B cell (primary cell): ENCODE measurements around the gene CAMK1D. TPM values are rescaled to one million over a fixed set of nuclear protein-coding genes. Genes with fewer than 3 reads are reported as not detected.

ENCODE experiments used
- ATAC-seq: fragments of 200-7000 bp; cut with Tn5 transposase; one replicate; pipeline ENCODE4 v1.10.0; 2021; ENCODE audit warnings: low read depth, mild to moderate bottlenecking, moderate number of reproducible peaks, moderate library complexity
- CTCF ChIA-PET: fragments of 350-600 bp; sonication (Branson Sonifier 250); formaldehyde crosslinking; loops from one replicate; lab custom pipeline; 2021; ENCODE audit warnings: antibody characterized with exemption, inconsistent platforms; lab: Charles Lee
- POLR2A ChIA-PET: fragments of 350-600 bp; sonication (Branson Sonifier 250); formaldehyde crosslinking; loops from one replicate; lab custom pipeline; 2021; ENCODE audit warnings: antibody characterized with exemption; lab: Charles Lee
- DNase-seq: peaks from one replicate; pipeline ENCODE4 v3.0.0; 2013
- H2AFZ ChIP-seq: 2 replicates; pipeline ENCODE4 v1.6.1; 2012; ENCODE audit warnings: mild to moderate bottlenecking, low read depth, low read length; ENCODE audit not compliant: insufficient read depth, poor library complexity, severe bottlenecking
- H3K27ac ChIP-seq, 2 donors: 1 replicate in 1 of 2; 2 replicates in 1 of 2; pipeline ENCODE4 v1.5.1; 2012 to 2013; ENCODE audit warnings: low read length in 2 of 2, mild to moderate bottlenecking in 2 of 2, moderate library complexity in 1 of 2
- H3K27me3 ChIP-seq, 4 experiments: fragments of 200-600 bp in 1 of 4; sonication (generic) in 1 of 4; replicated peaks in 1 of 4; 1 replicate in 2 of 4; 2 replicates in 2 of 4; pipeline versions ENCODE4 v1.6.1 to v1.7.0; 2013 to 2016; ENCODE audit warnings: low read length in 3 of 4, mild to moderate bottlenecking in 2 of 4, mixed read lengths in 1 of 4, moderate library complexity in 1 of 4; ENCODE audit not compliant: insufficient read depth in 4 of 4, control insufficient read depth in 3 of 4; ENCODE audit errors: control extremely low read depth in 1 of 4
- H3K36me3 ChIP-seq, 2 experiments: replicated peaks in 1 of 2; 1 replicate in 1 of 2; 2 replicates in 1 of 2; pipeline versions ENCODE4 v1.6.1 to v1.7.1; 2013; ENCODE audit warnings: low read length in 1 of 2; ENCODE audit not compliant: insufficient read depth in 2 of 2, control insufficient read depth in 1 of 2; ENCODE audit errors: control extremely low read depth in 1 of 2, extremely low read depth in 1 of 2
- H3K4me1 ChIP-seq, 2 donors: fragments of 200-600 bp in 1 of 2; sonication (generic) in 1 of 2; 1 replicate in 1 of 2; 2 replicates in 1 of 2; pipeline versions ENCODE4 v1.5.1 to v1.6.1; 2013 to 2017; ENCODE audit warnings: low read length in 2 of 2; ENCODE audit not compliant: control insufficient read depth in 2 of 2, insufficient read depth in 2 of 2
- H3K4me2 ChIP-seq: replicated peaks from 2 replicates; pipeline ENCODE3; 2012; ENCODE audit warnings: mild to moderate bottlenecking, low read depth, low read length; ENCODE audit not compliant: poor library complexity, severe bottlenecking
- H3K4me3 ChIP-seq, 5 experiments: fragments of 200-600 bp in 1 of 5; sonication (generic) in 1 of 5; 1 replicate in 3 of 5; 2 replicates in 2 of 5; pipeline versions ENCODE4 v1.5.1 to v1.7.0; 2011 to 2016; ENCODE audit warnings: low read length in 4 of 5, mild to moderate bottlenecking in 4 of 5, low read depth in 2 of 5, control low read depth in 1 of 5, moderate library complexity in 1 of 5; ENCODE audit not compliant: insufficient read depth in 1 of 5; ENCODE audit errors: control extremely low read depth in 1 of 5, extremely low read depth in 1 of 5
- H3K79me2 ChIP-seq: fragments of 200-600 bp; sonication (generic); one replicate; pipeline ENCODE4 v1.6.0; 2016; ENCODE audit warnings: low read length; ENCODE audit not compliant: control insufficient read depth, insufficient read depth
- H3K9ac ChIP-seq: fragments of 200-600 bp; sonication (generic); 2 replicates; pipeline ENCODE4 v1.6.1; 2017; ENCODE audit warnings: mild to moderate bottlenecking, low read length, moderate library complexity
- H3K9me3 ChIP-seq, 3 donors: one replicate each; pipeline versions ENCODE4 v1.6.1 to v1.7.1; 2013; ENCODE audit warnings: low read length in 2 of 3; ENCODE audit not compliant: control insufficient read depth in 2 of 3, insufficient read depth in 1 of 3; ENCODE audit errors: control extremely low read depth in 1 of 3
- H4K20me1 ChIP-seq: 2 replicates; pipeline ENCODE4 v1.6.0; 2012; ENCODE audit warnings: mild to moderate bottlenecking, low read length; ENCODE audit not compliant: insufficient read depth, control insufficient read depth, poor library complexity, severe bottlenecking
- H3K27ac Mint-ChIP-seq: one replicate; pipeline ENCODE4 v1.8.0; 2021; ENCODE audit warnings: mixed read lengths
- H3K27me3 Mint-ChIP-seq: one replicate; pipeline ENCODE4 v1.8.0; 2021; ENCODE audit warnings: mixed read lengths
- H3K4me1 Mint-ChIP-seq: one replicate; pipeline ENCODE4 v1.8.0; 2021; ENCODE audit warnings: mixed read lengths
- H3K4me3 Mint-ChIP-seq: one replicate; pipeline ENCODE4 v1.8.0; 2021; ENCODE audit warnings: mixed read lengths
- H3K9me3 Mint-ChIP-seq: one replicate; pipeline ENCODE4 v1.8.0; 2022; ENCODE audit warnings: mixed read lengths; ENCODE audit not compliant: insufficient read depth
- EZH2 ChIP-seq: IDR thresholded peaks from 2 replicates; pipeline ENCODE4 v1.6.1; 2012; ENCODE audit warnings: borderline replicate concordance, low read depth, mild to moderate bottlenecking, moderate library complexity, low read length; ENCODE audit not compliant: insufficient read depth, poor library complexity, severe bottlenecking
- WGBS: methylation state at CpG from one replicate; pipeline ENCODE4 v1.1.5; 2013; ENCODE audit warnings: missing lambda C conversion rate; ENCODE audit not compliant: insufficient coverage; 5-methylcytosine and 5-hydroxymethylcytosine counted together
- intact Hi-C: fragments of 100-400 bp; cut with micrococcal nuclease; formaldehyde crosslinking; loops from one replicate; pipeline ENCODE4 v1.10.0; 2022
- polyA plus RNA-seq: library from polyadenylated mRNA; depleted of rRNA; stranded (reverse); fragments of >200 nt; gene quantifications from 2 replicates; pipeline ENCODE4 v1.2.3, GENCODE V29; 2012
- total RNA-seq, 2 donors: library from RNA; stranded (reverse); fragments of 120-200 nt in 1 of 2; gene quantifications; 1 replicate in 1 of 2; 2 replicates in 1 of 2; pipeline versions ENCODE4 v1.2.3 to v1.2.4, GENCODE V29; 2013 to 2022
- TF ChIP-seq, protein P1 (sequence below): fragments of 200-600 bp; IDR thresholded peaks from one replicate; pipeline ENCODE4 v1.8.0; 2022; ENCODE audit warnings: antibody characterized with exemption, mild to moderate bottlenecking

The CAMK1D gene
- total and polyA plus RNA-seq, 2 donors (not counting 1 experiment from before 2014, with no cell fraction given), result 34.1 to 69.7 TPM

DNA sequence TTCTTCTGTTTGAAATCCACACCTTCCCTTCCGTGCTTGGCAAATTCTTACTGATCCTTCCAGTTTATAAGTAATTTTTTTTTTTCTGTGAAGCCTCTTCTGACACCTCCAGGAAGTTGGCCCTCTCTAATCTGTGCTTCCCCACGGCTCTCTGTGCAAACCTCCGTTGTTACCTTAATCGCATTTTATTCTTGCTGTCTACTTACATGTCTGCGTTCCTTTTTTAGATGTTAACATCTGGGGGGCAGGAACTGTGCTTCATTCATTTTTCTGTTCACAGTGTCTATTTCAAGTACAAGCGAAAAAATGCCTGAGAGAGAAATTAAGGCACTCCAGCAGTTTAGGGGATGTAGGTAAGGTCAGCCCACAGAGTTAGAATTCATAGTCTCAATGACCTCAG lies 8.4 kb upstream of the CAMK1D start:
- no peaks in the 10 kb centered on the region for H3K9me3 Mint-ChIP-seq
- Histone ChIP-seq H3K4me3 (peak overlapping the region in 2 of 5 experiments; percentile 20 to 28), H3K4me2 (peak overlapping the region; percentile 62), H4K20me1 (no peaks in the 10 kb centered on the region), H3K4me1 (peaks cover 37 to 42% of the 10 kb centered on the region in 2 donors), H3K9me3 (peaks cover 0 to 3% (median 0%) of the 10 kb centered on the region in 3 donors), H3K36me3 (no peaks in the 10 kb centered on the region), H3K27me3 (no peaks in the 10 kb centered on the region), H3K27ac (peak overlapping the region; percentile 79 to 92), H3K9ac (peak overlapping the region; percentile 36), H3K79me2 (no peaks in the 10 kb centered on the region), H2AFZ (peak overlapping the region; percentile 16)
- H3K4me1 Mint-ChIP-seq, result peaks cover 59% of the 10 kb centered on the region
- ChIA-PET POLR2A (interaction anchor here (1.0 kb wide), 1 partner anchor 10 kb away, joined by 3 read pairs; no protein-coding TSS in a partner anchor), CTCF (interaction anchor here (2.2 kb wide), 1 partner anchor 8 kb away, joined by 6 read pairs; no protein-coding TSS in a partner anchor)
- ATAC-seq (peak; percentile 36), DNase-seq (peak; percentile 43)
- intact Hi-C loops, result loop anchor here (2.0 to 10.0 kb wide), 2 partner anchors 76 to 276 kb away; partner anchors contain the start of gene DHTKD1
- TF ChIP-seq EZH2, result no peak
- TF ChIP-seq, protein P1, sequence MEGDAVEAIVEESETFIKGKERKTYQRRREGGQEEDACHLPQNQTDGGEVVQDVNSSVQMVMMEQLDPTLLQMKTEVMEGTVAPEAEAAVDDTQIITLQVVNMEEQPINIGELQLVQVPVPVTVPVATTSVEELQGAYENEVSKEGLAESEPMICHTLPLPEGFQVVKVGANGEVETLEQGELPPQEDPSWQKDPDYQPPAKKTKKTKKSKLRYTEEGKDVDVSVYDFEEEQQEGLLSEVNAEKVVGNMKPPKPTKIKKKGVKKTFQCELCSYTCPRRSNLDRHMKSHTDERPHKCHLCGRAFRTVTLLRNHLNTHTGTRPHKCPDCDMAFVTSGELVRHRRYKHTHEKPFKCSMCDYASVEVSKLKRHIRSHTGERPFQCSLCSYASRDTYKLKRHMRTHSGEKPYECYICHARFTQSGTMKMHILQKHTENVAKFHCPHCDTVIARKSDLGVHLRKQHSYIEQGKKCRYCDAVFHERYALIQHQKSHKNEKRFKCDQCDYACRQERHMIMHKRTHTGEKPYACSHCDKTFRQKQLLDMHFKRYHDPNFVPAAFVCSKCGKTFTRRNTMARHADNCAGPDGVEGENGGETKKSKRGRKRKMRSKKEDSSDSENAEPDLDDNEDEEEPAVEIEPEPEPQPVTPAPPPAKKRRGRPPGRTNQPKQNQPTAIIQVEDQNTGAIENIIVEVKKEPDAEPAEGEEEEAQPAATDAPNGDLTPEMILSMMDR, result no peak
- no CpG with 5 or more reads among the region's 6 CpGs for WGBS
- peak overlapping the region; percentile 65 for H3K4me3 Mint-ChIP-seq
- peak overlapping the region; percentile 76 for H3K27ac Mint-ChIP-seq
- H3K27me3 Mint-ChIP-seq, result no peaks in the 10 kb centered on the region

DNA sequence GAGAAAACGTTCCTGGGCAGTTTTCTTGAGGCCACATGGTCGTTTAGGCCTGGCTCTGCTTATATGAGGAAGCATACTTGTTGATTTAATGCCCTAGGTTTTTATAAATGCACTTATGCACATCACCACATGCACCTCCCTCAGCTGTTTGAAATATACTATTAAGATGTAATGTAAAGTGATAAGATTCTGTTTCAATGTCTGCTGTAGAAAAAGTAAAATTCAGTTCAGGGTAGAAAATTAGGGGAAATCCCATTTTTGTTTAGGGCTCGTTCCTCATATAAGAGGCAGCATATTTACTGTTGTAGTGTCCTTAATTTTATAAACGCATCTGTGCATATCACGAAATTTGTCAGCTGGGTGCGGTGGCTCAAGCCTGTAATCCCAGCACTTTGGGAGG lies 7.8 kb upstream of the CAMK1D start:
- peak overlapping the region; percentile 62 for H3K4me2 ChIP-seq
- ATAC-seq, result peak; percentile 29

More for the DNA sequence above, 7.8 kb upstream of the CAMK1D start:
- Histone ChIP-seq H3K27me3 (no peaks in the 10 kb centered on the region), H3K9me3 (peaks cover 0 to 3% (median 0%) of the 10 kb centered on the region in 3 donors), H2AFZ (no peak overlapping the region), H3K36me3 (no peaks in the 10 kb centered on the region), H3K27ac (peak overlapping the region; percentile 79 to 92), H4K20me1 (no peaks in the 10 kb centered on the region), H3K9ac (peak overlapping the region; percentile 36), H3K79me2 (no peaks in the 10 kb centered on the region), H3K4me3 (peak overlapping the region in 2 of 5 experiments; percentile 20 to 28), H3K4me1 (peaks cover 37 to 45% of the 10 kb centered on the region in 2 donors)
- TF ChIP-seq, protein P1, result no peak
- no peak for TF ChIP-seq EZH2
- ChIA-PET CTCF (interaction anchor here (0.6 kb wide), 1 partner anchor 14 kb away, joined by 3 read pairs; no protein-coding TSS in a partner anchor), POLR2A (interaction anchor here (1.0 kb wide), 1 partner anchor 10 kb away, joined by 3 read pairs; no protein-coding TSS in a partner anchor)
- peak overlapping the region; percentile 65 for H3K4me3 Mint-ChIP-seq
- no peaks in the 10 kb centered on the region for H3K9me3 Mint-ChIP-seq
- WGBS, result 33% methylated on average over 1 of the region's 6 CpGs
- peaks cover 60% of the 10 kb centered on the region for H3K4me1 Mint-ChIP-seq
- H3K27ac Mint-ChIP-seq, result peak overlapping the region; percentile 76
- no peaks in the 10 kb centered on the region for H3K27me3 Mint-ChIP-seq
- DNase-seq, result peak; percentile 50
- intact Hi-C loops, result loop anchor here (2.0 to 10.0 kb wide), 2 partner anchors 77 to 277 kb away; partner anchors contain the start of gene DHTKD1
